ENCODE data around the gene S100A8. TPM values are rescaled to one million over a fixed set of nuclear protein-coding genes. Genes with fewer than 3 reads are reported as not detected.

Gene S100A8
- total RNA-seq, 4 donors from 2014 or later: 2.4 to 118 (median 10.6) TPM

- no peak for TF ChIP-seq POLR2A (IDR thresholded peaks at IDR 0.05)
- TF ChIP-seq EP300 (IDR thresholded peaks at IDR 0.05): no peak
- TF ChIP-seq CTCF (IDR thresholded peaks at IDR 0.05): no peak
- Histone ChIP-seq H3K36me3 (no peaks in the 10 kb centered on the region), H3K27me3 (peaks cover 0 to 4% of the 10 kb centered on the region in 2 donors), H3K9me3 (no peaks in the 10 kb centered on the region), H3K27ac (no peak overlapping the region), H3K4me1 (no peaks in the 10 kb centered on the region), H3K4me3 (no peak overlapping the region)
- no peak for DNase-seq (ENCODE audit: low spot score in 2 of 2)
- WGBS, 2 donors: 66 to 82% methylated on average over 6 of the region's 6 CpGs
Measured at GRCh38 chr1:153397924-153398651, 7.2 kb upstream of the S100A8 start.

GRCh38 chr1:153397051-153397923, 6.4 kb upstream of the S100A8 start:
- DNase-seq (ENCODE audit: low spot score in 2 of 2): no peak
- no peaks in the 10 kb centered on the region for H3K36me3 ChIP-seq
- TF ChIP-seq CTCF (IDR thresholded peaks at IDR 0.05) (no peak), POLR2A (IDR thresholded peaks at IDR 0.05) (no peak), EP300 (IDR thresholded peaks at IDR 0.05) (no peak)
- peaks cover 0 to 4% of the 10 kb centered on the region in 2 donors for H3K27me3 ChIP-seq
- H3K4me3 ChIP-seq: no peak overlapping the region
- H3K4me1 ChIP-seq: no peaks in the 10 kb centered on the region
- 80 to 83% methylated on average over 16 to 17 of the region's 19 CpGs for WGBS, 2 donors
- H3K9me3 ChIP-seq: no peaks in the 10 kb centered on the region
- no peak overlapping the region for H3K27ac ChIP-seq

GRCh38 chr1:153396461-153396860, 5.6 kb upstream of the S100A8 start:
- no peak for TF ChIP-seq CTCF (IDR thresholded peaks at IDR 0.05)
- no peak for TF ChIP-seq EP300 (IDR thresholded peaks at IDR 0.05)
- TF ChIP-seq POLR2A (IDR thresholded peaks at IDR 0.05): no peak
- no peaks in the 10 kb centered on the region for H3K9me3 ChIP-seq
- H3K27me3 ChIP-seq: peaks cover 0 to 4% of the 10 kb centered on the region in 2 donors
- no peaks in the 10 kb centered on the region for H3K36me3 ChIP-seq
- no peak for DNase-seq (ENCODE audit: low spot score in 2 of 2)
- WGBS, 2 donors: 65 to 81% methylated on average over 4 to 6 of the region's 6 CpGs
- H3K4me3 ChIP-seq: no peak overlapping the region
- no peaks in the 10 kb centered on the region for H3K4me1 ChIP-seq
- no peak overlapping the region for H3K27ac ChIP-seq

- WGBS, 2 donors: 81 to 82% methylated on average over 6 of the region's 6 CpGs
- Histone ChIP-seq H3K4me3 (no peak overlapping the region), H3K36me3 (no peaks in the 10 kb centered on the region), H3K27me3 (peaks cover 0 to 4% of the 10 kb centered on the region in 2 donors), H3K9me3 (no peaks in the 10 kb centered on the region), H3K27ac (no peak overlapping the region), H3K4me1 (no peaks in the 10 kb centered on the region)
- TF ChIP-seq EP300 (IDR thresholded peaks at IDR 0.05): no peak
- no peak for TF ChIP-seq POLR2A (IDR thresholded peaks at IDR 0.05)
- no peak for TF ChIP-seq CTCF (IDR thresholded peaks at IDR 0.05)
- no peak for DNase-seq (ENCODE audit: low spot score in 2 of 2)
Measured at GRCh38 chr1:153395776-153396175, 4.9 kb upstream of the S100A8 start.
